ENCODE measurements around the gene FGD1. TPM values are rescaled to one million over a fixed set of nuclear protein-coding genes. Genes with fewer than 3 reads are reported as not detected.

The FGD1 gene
- total and polyA plus RNA-seq, 3 donors from 2014 or later = 5.2 to 6.3 (median 6.0) TPM

DNA sequence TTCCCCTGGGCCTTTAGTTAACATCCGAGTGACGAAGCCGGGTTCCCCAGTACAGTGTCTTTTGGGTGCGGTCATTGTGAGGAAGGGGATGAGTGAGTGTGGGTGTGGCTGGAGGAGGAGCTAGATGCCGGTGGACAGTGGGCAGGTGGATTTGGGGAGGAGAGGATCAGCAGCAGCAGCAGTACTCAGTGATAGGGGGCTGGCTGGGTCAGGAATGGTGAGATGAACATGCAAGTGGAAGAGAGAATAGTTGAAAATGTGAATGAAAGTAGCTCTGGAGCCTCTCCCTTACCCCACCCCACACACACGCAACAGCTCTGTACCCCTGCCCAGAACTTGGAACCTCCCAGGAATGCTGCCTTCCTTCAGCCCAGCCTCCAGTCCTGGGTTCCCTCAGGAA, 51.3 kb downstream of the FGD1 start:
- H3K4me1 ChIP-seq = no peaks in the 10 kb centered on the region
- H3K36me3 ChIP-seq (ENCODE audit: low read depth, missing control alignments) = no peaks in the 10 kb centered on the region
- 61 to 68% methylated on average over 3 to 6 of the region's 6 CpGs for WGBS, 2 donors
- H3K27ac ChIP-seq = no peak overlapping the region
- H3K4me3 ChIP-seq = no peak overlapping the region
- no peaks in the 10 kb centered on the region for H3K27me3 ChIP-seq
- intact Hi-C loops (cut with DNase I; ENCODE audit: low total_unique reads) = no loop called here
- no peak for TF ChIP-seq POLR2A (IDR thresholded peaks at IDR 0.05)
- TF ChIP-seq CTCF (IDR thresholded peaks at IDR 0.05) = no peak
- H3K9me3 ChIP-seq = no peaks in the 10 kb centered on the region
- DNase-seq = no peak

DNA sequence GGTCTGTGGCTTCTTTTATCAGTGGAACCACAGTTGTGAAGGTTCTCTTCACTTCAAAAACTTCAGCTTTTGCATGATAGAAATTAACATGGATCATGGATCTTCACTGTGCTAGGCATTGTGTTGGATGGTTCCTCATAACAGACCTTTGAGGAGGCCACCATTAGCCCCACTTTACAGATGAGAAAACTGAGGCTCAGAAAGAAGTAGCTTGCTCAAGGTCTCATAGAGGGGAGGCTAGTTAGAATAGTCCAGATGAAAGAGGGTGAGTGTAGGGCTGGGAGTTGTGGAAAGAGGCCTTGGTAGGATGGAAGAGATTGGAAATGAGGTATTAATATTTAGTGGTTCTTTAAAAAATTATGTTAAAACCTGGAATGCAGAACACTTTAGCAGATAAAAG, 53.2 kb downstream of the FGD1 start:
- Histone ChIP-seq H3K9me3 (no peaks in the 10 kb centered on the region), H3K27ac (no peak overlapping the region), H3K4me3 (no peak overlapping the region), H3K4me1 (no peaks in the 10 kb centered on the region), H3K36me3 (ENCODE audit: low read depth, missing control alignments) (no peaks in the 10 kb centered on the region), H3K27me3 (no peaks in the 10 kb centered on the region)
- DNase-seq = no peak
- TF ChIP-seq POLR2A (IDR thresholded peaks at IDR 0.05) (no peak), CTCF (IDR thresholded peaks at IDR 0.05) (no peak)
- intact Hi-C loops (cut with DNase I; ENCODE audit: low total_unique reads) = no loop called here

- Histone ChIP-seq H3K4me1 (no peaks in the 10 kb centered on the region), H3K27ac (peak within 1 kb of the TSS in 1 of 2 donors; percentile 39), H3K9me3 (no peaks in the 10 kb centered on the region), H3K4me3 (peak within 1 kb of the TSS; percentile 76 to 85), H3K36me3 (ENCODE audit: low read depth, missing control alignments) (no peaks in the 10 kb centered on the region), H3K27me3 (no peaks in the 10 kb centered on the region)
- intact Hi-C loops (cut with DNase I; ENCODE audit: low total_unique reads) = no loop called here
- no peak for TF ChIP-seq CTCF (IDR thresholded peaks at IDR 0.05)
- no peak for TF ChIP-seq POLR2A (IDR thresholded peaks at IDR 0.05)
- DNase-seq = peak; percentile 91
- 0% methylated on average over 7 to 38 of the region's 40 CpGs for WGBS, 2 donors
Measured at GRCh38 chrX:54439960-54440871, 55.8 kb downstream of the FGD1 start, which contains the start of gene TSR2. Gene TSR2, plus strand, starts transcription at chrX:54440404. Its CDS starts 18 bp downstream, at chrX:54440422.

DNA sequence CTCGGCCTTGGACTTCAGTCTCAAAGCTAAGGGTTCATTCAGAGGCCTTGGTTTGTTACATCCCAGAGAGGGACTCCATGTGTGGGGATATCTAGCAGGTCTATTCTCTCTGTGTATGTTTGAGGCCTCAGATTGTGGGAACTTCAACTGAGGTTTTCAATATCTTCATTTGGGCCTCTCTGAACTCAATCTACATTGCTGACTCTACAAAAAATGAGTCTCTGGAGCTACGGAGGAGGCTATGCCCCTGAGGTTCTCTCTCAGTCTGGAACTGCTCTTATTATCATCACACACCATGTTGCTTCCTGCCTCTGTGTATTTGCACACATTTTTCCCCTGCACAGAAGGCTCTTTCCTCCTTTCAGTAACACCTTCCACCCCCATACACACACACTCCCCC, 60.9 kb downstream of the FGD1 start:
- intact Hi-C loops (cut with DNase I; ENCODE audit: low total_unique reads) = no loop called here
- DNase-seq = no peak
- WGBS, 2 donors = 56 to 58% methylated on average over 2 of the region's 2 CpGs

More for the DNA sequence above, 60.9 kb downstream of the FGD1 start:
- H3K9me3 ChIP-seq = no peaks in the 10 kb centered on the region
- no peak for TF ChIP-seq POLR2A (IDR thresholded peaks at IDR 0.05)
- no peak for TF ChIP-seq CTCF (IDR thresholded peaks at IDR 0.05)
- no peaks in the 10 kb centered on the region for H3K4me1 ChIP-seq
- no peaks in the 10 kb centered on the region for H3K27me3 ChIP-seq
- no peaks in the 10 kb centered on the region for H3K36me3 ChIP-seq (ENCODE audit: low read depth, missing control alignments)
- H3K4me3 ChIP-seq = no peak overlapping the region
- H3K27ac ChIP-seq = no peak overlapping the region

All from testis (tissue), 3 donors.